ENCODE results near the gene RHOB.
"Not testable (repeated sequence)": the region's sequence is repeated elsewhere in the genome, so short reads cannot be mapped to it uniquely, and the experiment has no call there.

Gene RHOB

DNA sequence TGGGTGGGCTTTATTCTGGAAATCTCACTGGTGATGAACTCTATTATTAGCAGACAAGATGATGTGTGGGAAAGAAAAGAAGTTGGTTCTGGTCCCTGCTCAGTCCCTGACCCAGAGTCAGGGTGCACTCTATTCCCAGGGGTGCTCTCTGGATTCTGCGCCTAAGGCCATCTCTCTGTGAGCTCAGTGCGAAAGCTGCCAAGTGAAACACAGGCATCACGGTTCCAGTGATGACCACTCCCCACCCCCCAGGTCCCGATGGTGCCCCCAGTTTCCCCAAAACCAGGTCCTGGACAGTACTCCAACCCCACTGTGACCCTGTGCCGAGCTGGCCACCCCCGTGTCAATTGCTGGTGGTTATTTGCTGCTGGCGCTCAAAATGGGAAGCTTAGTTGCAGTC lies 30.1 kb downstream of the RHOB start:
- no peak for DNase-seq

DNA sequence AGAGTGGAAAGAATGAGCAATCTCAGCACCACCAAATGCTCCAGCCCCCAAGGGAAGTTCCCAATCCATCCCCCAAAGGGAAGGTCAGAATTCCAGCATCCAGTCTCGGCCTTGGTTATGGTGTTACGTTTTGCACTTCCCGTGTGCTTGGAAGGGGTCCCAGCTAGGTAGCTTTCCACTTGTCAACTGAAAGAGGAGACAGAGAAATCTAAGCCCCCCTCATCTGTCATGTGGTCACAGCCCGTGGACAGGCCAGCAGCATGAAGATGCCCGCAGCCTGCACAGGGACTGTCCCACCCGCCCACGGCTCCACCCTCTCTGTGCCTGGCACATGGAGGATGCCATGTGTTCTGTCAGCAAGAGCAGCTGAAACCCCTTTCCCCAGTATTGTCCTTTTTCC lies 32.1 kb downstream of the RHOB start:
- DNase-seq = no peak

DNA sequence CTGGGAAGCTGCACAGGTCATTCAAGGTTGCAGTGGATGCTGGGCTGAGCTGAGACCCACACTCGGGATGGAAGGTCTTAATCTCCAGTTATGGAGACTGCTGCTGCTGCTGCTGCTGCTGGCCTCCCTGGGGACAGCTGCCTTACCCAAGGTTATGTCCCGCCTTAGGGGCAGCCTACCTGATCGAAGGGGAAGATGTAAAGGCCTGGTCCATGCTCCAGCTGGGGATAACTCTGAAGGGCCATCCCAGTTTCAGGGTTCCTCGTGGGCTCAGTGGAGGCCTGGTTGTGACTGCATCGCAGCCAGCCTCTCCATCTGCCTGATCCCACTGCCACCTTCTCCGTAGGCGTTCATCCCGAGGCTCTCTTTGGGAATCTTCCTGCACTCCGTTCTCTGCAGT lies 33.0 kb downstream of the RHOB start:
- no peak for DNase-seq

DNA sequence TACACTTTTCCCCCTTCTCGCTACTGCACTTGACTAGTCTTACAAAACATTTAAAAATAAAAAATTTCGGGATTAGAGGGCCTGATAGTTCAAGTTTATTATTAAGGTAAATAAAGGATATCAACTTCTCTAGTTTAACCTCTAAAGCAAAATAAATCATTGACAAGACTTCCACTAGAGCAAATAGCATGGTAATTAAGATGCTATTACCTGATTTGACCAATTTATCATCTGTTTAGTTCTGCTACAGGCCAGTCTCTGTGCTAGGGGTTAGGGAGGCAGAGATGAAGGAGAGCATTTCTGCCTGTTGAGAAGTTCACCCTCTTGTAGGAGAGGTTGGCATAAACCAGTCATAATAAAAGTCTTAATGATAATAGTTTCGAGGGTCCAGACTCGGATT lies 34.0 kb downstream of the RHOB start:
- no peak for DNase-seq

DNA sequence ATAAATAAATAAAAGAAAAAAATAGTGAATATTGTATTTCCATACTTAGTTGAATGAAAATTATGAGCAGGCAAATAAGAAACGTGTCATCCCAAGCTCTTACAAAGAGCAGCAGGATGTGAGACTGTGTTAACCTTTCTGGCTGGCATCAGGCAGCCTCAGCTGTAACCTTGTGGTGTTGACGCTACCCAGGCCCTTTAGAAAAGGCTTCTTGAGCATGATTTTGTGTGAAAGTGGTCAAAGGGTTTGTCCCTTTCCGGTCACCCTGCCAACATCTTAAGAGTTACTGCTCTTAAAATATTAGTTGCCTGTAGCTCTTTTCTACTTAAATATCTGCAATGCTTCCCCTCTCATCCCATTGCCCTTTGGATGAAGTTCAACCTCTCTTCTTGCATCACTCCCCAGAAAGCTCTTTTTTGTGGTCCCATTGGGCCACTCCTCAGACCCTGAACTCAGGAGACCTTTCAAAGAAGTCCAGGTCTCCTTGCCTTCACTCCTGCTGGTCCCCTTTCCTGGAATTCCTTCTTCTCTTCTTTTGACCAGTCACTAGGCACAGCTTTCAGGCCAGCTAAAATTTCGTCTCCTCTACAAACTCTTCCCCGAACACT lies 35.0 kb downstream of the RHOB start:
- no peak for DNase-seq

DNA sequence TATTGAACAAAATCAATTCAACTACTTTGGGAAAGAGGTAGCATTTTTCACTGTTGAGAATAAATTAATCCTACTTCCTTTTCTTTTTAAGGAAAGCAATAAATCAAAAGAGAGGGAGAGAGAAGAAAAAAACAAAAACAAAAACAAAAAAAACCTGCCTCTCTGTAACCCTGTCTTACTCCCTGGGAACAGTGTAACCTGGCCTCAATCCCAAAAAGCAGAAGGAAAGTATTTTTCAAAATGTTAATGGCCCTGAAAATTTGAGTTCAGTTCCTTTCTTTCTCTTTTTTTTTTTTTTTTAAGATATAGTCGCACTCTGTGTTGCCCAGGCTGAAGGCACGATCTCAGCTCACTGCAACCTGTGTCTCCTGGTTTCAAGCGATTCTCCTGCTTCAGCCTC lies 35.9 kb downstream of the RHOB start:
- DNase-seq = no peak

DNA sequence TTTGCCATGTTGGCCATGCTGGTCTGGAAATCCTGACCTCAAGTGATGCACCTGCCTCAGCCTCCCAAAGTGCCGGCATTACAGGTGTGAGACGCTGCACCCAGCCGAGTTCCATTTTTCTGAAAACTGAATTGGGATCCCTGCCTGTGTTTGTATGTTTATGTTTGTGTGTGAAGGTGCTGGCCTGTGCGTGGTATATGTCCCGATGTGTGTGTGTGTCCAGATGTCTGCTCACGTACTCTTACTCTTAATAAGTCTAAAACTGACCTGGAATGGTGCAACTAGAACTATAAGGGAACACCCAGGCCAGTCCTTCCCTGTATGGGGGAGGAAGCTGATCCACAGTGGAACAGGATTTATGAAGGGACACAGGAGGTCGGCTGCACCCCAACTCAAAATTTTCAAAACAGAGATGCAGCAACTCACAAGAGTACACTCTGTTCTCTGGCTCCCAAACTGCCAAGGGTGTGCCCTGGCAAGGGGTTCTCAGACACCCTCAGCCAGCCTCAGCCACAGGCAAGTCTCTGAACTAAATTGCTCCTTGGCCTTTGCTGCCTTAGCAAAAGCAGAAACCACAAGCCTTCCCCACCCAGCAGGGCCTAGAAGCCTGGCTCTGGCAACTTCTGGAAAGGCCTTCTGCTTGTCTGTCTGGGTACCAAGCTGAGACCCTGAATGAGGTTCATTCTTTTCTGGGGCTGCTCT lies 36.5 kb downstream of the RHOB start:
- DNase-seq = peak; percentile 77

DNA sequence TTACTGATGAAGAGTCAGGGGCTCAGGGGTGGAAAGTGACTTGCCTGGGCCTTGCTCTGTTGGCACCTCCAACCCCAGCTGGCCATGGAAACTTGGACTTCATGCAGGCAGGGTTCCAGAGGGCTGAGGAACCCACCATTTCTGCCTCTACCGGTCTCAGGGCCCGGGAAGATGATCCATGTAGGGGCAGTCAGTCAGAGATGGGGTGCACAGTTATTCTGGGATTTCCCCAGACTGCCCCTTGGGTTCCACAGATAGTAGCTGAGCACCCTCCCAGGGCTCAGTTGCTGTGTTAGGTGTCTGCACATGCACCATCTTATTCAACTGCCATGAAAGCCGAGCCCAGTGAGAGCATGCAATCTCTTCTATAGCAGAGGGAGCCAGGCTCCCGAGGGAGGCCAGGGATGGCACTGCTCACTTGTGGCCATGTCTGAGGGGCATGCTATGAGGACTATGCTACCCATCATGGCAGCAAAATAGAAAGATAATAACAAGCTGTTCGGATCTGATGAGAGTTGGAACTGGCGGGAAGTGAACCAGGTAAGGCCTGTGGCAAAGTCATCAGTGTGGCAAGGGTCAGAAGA lies 37.3 kb downstream of the RHOB start:
- DNase-seq = no peak

DNA sequence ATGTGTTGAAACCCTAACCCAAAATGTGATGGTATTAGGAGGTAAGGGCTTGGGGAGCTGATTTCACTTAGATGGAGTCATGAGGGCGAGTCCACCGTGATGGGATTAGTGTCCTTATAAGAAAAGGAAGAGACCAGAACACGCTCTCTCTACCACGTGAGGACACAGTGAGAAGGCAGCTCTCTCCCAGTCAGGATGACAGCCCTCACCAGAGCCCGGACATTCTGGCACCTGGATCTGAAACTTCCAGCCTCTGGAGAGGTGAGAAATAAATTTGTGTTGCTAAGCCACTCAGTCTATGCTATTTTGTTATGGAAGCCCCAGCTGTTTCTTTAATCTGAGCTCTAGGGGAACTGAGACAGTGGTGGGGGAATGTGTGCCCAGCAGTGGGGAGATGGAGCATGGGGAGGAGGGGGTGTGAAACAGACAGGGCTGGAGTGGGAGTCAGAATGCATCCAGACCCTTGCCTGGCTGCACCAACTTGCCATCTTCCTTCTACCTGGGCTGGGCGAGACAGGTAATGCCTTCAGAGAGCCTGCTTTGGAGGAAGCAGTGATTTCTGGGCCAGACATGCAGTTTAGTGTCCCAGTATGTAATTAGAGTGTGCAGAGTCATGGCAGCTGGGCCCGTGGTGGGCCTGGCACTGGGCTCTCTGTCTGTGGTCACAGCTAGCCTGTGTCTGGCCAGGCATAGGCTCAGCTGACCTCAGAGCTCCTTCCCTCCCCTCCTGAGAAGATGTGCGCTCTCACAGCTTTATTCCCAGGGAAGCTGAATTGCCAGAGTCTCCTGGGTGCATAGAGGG lies 38.1 kb downstream of the RHOB start:
- DNase-seq = no peak

DNA sequence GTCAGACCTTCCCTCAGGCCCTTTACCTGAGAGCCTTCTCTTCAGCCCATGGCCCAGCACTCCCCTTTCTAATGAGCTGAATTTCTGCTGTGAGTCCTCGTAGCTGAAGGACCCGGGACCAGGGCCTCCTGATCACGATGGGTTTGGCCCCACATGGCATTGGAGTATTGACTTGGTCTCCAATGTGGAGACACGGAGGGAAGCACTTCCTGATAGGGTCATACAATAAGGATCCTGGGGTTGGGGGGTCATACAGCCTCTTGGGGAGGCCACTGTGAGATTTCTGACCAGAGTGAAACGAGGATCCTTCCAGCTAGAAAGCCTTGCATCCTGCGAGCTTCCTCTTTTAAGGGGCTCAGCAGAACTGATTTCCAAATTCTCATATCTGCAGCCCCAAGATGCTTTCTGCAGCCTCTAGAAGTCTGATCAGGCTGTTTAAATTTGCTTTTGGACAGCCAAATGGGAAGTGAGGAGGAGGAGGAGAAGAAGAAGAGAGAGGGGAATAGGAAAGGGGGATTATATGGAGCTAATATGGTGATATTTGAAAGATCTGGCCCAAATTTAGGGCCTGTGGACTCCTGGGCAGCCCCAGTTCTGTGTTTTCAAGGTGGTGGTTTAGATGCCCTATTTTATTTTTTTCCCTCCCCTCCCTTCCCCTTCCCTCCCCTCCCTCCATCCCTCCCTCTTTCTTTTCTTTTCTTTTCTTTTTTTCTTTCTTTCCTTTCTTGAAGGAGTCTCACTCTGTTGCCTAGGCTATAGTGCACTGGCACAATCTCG lies 38.9 kb downstream of the RHOB start:
- no peak for DNase-seq

DNA sequence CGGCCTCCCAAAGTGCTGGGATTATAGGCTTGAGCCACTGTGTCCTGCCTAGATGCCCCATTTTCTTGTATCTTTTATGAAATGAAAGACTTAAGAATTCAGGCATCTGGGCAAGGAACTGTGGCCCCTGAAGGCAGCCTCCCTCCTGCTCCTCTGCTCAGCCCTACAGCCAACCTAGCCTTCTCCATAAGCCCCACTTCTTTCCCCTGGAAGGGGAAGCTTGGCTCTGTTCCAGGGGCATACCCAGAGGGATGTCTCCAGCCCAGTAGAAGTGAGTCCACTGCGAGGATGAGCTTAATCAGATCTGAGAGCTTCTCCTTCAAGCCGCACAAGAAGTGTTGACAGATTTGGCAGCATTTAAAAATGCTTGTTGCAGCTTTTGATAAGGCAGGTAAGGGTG lies 39.7 kb downstream of the RHOB start:
- DNase-seq = no peak

DNA sequence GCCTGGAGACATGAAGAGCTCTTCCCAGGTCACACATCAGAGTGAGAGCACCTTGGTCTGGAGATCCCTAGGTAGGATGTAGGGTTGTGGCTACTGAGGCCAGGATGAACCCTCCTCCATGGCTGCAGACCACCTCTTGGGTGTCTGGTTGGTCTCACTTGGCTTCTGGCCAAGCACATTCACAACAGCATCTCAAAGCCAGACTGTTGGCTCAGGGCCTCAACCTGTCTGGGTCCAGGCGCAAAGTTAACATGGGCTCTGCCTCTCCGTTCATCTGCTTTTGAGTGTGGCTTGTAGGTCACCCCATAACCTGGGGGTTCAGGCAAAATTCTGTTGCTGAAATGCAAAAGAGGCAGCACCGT lies 40.1 kb downstream of the RHOB start:
- no peak for DNase-seq

DNA sequence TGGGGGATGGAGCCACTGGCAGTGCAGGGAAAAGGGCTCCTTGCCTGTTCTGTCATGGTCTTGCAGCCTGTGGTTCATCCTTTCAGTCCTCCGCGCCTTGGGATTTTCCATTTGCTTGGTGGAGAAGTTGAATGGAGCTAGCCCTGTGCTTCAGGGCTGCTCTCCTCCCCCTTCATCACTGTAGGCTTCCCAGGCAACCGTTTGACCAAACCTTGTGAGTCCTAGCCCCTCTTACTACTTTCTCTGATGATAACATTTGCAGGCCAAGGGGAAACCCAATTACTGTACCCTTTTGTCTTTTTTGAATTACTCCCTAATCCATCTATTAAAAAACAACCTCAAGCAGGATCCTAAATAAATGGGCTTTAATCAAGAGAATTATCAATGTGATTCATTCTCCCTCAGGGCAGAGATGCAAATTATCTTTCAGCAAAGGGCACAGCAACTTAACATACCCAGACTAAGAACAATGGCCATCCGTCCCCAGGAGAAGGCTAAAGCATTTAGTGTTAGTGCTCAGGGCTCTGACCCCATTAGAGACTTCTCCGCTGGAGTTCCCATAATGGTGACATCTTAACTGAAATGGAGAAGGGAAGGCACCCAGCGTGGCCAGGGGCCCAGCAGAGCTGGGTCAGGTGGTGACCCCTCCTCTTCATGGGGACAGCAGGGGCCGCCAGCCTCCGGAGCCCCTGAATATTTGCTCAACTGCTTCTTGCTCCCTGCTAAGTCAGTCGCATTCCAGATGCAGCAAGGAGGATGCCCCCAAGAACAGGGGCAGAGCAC lies 40.7 kb downstream of the RHOB start:
- no peak for DNase-seq

DNA sequence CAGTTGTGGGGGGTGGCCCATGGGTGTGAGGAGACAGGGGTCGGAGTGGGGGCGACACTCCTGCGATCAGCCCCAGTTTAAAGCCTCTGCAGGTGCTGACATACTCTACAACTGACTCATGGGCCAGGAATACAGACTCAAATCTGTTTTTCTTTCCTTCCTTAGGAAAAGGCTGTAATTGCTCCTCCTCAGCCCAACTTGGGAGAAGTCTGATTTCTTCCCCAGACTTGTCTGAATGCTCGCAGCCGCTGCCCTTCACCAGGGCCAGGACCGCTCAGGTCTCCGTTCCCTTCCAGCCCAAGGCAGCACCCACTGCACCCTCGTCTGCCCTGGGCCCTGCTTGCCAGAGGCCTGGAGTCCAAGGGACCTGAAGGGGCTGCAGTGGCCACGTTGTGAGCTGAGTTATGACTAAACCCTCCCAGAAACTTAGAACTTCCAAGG lies 41.3 kb downstream of the RHOB start:
- DNase-seq = no peak

DNA sequence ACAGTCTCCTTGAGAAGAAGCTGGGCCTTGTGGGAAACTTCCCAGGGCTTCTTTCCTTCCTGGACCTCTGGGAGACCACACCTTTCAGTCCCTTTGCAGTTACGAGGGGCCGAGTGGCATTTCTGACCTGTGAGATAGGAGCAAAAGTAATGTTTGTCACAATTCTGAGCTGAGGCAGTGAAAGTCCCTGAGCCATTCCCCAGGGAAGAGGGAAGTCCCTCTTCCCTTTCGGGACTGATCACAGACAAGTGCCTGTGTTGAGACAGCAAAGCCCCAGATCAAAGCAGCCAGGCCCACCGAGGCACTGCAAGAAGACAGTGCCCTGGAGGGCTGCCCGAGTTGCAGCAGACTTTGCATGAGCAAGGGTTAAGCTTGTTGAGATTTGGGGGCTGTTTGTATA lies 41.9 kb downstream of the RHOB start:
- DNase-seq = no peak

DNA sequence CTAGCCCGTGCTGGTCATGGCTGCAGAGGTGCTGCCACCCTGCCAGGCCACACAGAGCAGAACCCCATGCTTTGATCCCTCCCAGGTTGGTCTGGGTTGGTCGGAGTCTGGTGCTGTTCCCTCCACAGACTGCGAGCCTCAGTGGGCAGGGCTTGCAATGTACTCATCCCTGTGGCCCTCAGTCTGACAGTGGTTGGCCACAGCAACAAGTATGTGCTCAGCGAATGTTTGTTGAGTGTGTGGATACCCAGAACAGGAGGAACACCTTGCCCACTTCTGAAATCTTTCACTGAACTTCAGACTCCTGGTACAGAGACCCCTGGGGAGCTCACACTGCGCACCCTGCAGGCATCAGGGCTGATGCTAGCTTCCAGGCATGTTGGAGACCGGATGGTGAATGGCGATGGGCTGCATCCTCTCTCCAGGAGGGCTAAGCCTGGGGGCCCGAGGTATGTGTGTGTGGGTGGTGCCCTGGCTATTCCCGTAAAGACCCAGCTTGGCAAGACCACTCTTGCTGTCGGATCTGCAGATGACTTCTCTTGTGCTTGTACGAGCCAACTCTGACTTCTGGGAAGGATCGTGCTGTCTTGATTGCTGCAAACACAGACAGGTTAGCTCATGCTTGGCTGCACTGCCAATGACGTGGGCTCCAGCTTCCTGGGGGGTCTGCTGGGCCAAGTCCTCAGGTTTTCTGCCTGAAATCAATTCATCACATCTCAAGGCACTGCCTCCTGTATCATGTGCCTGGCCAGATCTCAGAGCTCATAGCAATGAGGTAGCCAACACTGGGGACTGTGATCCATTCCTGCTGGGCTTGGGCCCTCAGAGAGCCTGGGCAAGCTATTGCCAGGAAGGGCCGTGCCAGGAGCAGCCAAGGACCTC lies 43.7 kb downstream of the RHOB start:
- no peak for DNase-seq

DNA sequence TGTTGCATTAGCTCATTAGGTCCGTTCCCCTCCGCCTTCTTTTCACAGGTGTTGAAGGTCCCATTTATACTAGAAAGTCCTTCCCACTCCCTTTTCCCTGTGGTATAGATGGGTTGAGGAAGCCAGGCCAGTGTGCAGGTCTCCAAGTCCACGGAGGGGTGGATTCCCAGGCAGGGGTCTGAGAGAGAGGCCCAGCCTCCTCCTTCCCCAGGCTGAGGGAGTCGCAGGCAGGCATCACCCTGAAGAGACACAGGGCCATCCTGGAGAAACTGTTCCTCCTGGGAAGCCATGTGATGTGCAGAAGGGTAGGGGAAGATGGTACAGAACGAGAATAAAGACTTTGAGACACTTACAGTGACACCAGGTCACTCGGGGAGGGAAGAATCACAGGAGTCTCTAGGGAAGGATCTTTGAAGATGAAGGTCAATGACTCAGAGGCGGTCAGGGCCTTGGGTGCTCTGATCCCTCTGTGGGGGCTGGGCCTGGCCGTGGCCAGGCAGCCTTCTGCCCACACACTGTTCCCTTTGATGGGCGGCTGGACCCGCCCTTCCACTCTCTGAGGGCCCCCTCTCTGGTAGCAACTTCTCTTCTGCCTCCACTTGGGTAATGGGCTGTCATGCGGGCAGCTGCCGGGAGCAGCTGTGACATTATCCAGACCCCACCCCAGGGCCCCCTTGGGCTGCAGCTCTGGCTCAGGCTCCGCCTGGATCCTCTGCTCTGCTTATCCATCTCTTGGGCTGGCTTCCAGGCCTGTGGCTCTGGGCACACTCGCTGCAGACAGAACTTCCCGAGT lies 45.1 kb downstream of the RHOB start:
- DNase-seq = no peak

DNA sequence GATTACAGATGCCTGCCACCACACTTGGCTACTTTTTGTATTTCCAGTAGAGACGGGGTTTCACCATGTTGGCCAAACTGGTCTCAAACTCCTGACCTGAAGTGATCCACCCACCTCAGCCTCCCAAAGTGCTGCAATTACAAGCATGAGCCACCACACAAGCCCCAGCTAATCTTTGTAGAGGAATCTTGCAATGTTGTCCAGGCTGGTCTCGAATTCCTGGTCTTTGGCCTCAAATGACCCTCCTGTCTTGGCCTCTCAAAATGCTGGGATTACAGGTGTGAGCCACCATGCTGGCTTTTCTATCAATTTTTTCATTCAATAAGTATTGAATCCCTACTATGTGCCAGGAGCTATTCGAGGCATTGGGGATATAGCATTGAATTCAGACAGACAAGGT lies 46.2 kb downstream of the RHOB start:
- not testable (repeated sequence) for DNase-seq

DNA sequence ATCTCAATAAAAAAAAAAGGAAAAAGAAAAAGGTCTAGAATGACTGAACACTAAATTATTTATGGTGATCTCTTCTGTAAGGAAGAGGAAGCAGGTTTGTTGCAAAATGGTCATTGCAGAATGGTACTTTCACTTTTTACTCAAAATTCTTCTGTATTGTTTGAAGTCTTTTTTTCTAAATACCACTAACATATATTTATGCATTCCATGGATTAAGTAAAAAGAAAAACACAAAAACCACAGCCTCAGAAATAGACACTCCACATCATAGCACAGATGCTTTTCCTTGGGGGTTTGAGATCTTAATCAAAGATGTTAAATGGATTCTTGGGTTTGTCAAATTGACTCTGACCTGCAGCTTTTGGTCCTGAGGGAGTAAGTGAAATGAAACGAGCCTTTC lies 47.4 kb downstream of the RHOB start:
- no peak for DNase-seq
